ENCODE measurements around the gene TMEM31.

- no peak for TF ChIP-seq CTCF (IDR thresholded peaks at IDR 0.05 in 2 of 3, conservative IDR thresholded peaks at IDR 0.05 in 1 of 3; ENCODE audit: borderline replicate concordance in 1 of 3, insufficient read depth in 1 of 3, low read depth in 2 of 3, low read length in 2 of 3)
- TF ChIP-seq POLR2AphosphoS5 (IDR thresholded peaks at IDR 0.05; ENCODE audit: low read depth, low read length) = no peak
- no peak for TF ChIP-seq POLR2A (IDR thresholded peaks at IDR 0.05; ENCODE audit: borderline replicate concordance, extremely low read depth, insufficient read depth, insufficient read length)
- no peak for TF ChIP-seq ZNF274 (IDR thresholded peaks at IDR 0.05; ENCODE audit: low read depth, low read length)
- TF ChIP-seq REST (IDR thresholded peaks at IDR 0.05; ENCODE audit: low read depth) = no peak
- TF ChIP-seq EZH2phosphoT487 (IDR thresholded peaks at IDR 0.05; ENCODE audit: borderline replicate concordance) = no peak
- TF ChIP-seq SIN3A (IDR thresholded peaks at IDR 0.05; ENCODE audit: low read depth) = no peak
- no peak for TF ChIP-seq MAX (IDR thresholded peaks at IDR 0.05)
- TF ChIP-seq EGR1 (IDR thresholded peaks at IDR 0.05; ENCODE audit: low read depth) = no peak
- no peak for TF ChIP-seq FOSL1 (IDR thresholded peaks at IDR 0.05; ENCODE audit: low read depth)
- TF ChIP-seq EZH2 (IDR thresholded peaks at IDR 0.05) = no peak
- no peak for TF ChIP-seq ZBTB33 (IDR thresholded peaks at IDR 0.05; ENCODE audit: extremely low read depth, insufficient replicate concordance, low read length)
- no peak for TF ChIP-seq RAD21 (IDR thresholded peaks at IDR 0.05; ENCODE audit: low read depth)
- TF ChIP-seq JUND (IDR thresholded peaks at IDR 0.05) = no peak
These were observed 13.0 kb upstream of the TMEM31 start for GRCh38 chrX:103697687-103698086.

Data from HCT116 (cell line).